Gastrocnemius medialis (tissue), 4 donors: ENCODE measurements around the gene GYPA. TPM values are rescaled to one million over a fixed set of nuclear protein-coding genes. Genes with fewer than 3 reads are reported as not detected.

Experiments
- ATAC-seq, 2 donors: fragments of 150-250 bp; one replicate each; pipeline ENCODE4 v1.9.1; 2016
- DNase-seq, 2 donors: peaks; one replicate each; pipeline ENCODE4 v3.0.0-alpha.2; 2019
- H3K27ac ChIP-seq, 4 donors: fragments of 200-600 bp; sonication (generic); 1 replicate in 1 of 4; 2 replicates in 3 of 4; pipeline ENCODE4 v1.5.1; 2016 to 2018; ENCODE audit warnings: mild to moderate bottlenecking in 2 of 4, moderate library complexity in 1 of 4
- H3K27me3 ChIP-seq, 3 donors: fragments of 200-600 bp; sonication (generic) in 2 of 3; 1 replicate in 1 of 3; 2 replicates in 2 of 3; pipeline versions ENCODE4 v1.5.1 to v1.6.0; 2016 to 2019; ENCODE audit warnings: mild to moderate bottlenecking in 1 of 3, moderate library complexity in 1 of 3
- H3K36me3 ChIP-seq, 2 donors: fragments of 200-600 bp; sonication (generic) in 1 of 2; one replicate each; pipeline ENCODE4 v1.5.1; 2017 to 2018
- H3K4me1 ChIP-seq, 2 donors: fragments of 200-600 bp; sonication (generic) in 1 of 2; one replicate each; pipeline ENCODE4 v1.5.1; 2016 to 2017; ENCODE audit warnings: mild to moderate bottlenecking in 2 of 2
- H3K4me3 ChIP-seq, 4 donors: fragments of 200-600 bp; sonication (generic) in 3 of 4; 1 replicate in 1 of 4; 2 replicates in 3 of 4; pipeline ENCODE4 v1.5.1; 2016 to 2019; ENCODE audit warnings: mild to moderate bottlenecking in 2 of 4
- H3K9me3 ChIP-seq, 3 donors: fragments of 200-600 bp; sonication (generic) in 2 of 3; 1 replicate in 1 of 3; 2 replicates in 2 of 3; pipeline ENCODE4 v1.5.1; 2016 to 2019
- POLR2A ChIP-seq, 2 donors: fragments of 450-650 bp; IDR thresholded peaks; one replicate each; pipeline ENCODE4 v1.6.1; 2017; ENCODE audit warnings: antibody characterized with exemption in 2 of 2, mild to moderate bottlenecking in 2 of 2, moderate library complexity in 2 of 2
- in situ Hi-C, 4 donors: fragments of 200-750 bp; cut with MboI; loops; one replicate each; pipeline versions ENCODE4 v1.15.0 to v1.8.0; 2017; ENCODE audit warnings: low sequenced_read_pairs in 4 of 4
- intact Hi-C: fragments of 100-400 bp; cut with DNase I; formaldehyde crosslinking; loops from one replicate; pipeline ENCODE4 v1.15.1; 2023; ENCODE audit warnings: low total_unique reads
- total RNA-seq, 4 donors: library from RNA; depleted of rRNA; stranded (reverse); fragments of >200 nt; gene quantifications; one replicate each; pipeline versions ENCODE4 v1.1.0 to v1.2.3, GENCODE V29; 2016
- TF ChIP-seq, protein P1 (sequence below), 5 experiments: fragments of 450-650 bp in 3 of 5; fragments of 200-600 bp in 2 of 5; sonication (generic) in 2 of 5; IDR thresholded peaks in 4 of 5; conservative IDR thresholded peaks in 1 of 5; 1 replicate in 4 of 5; 2 replicates in 1 of 5; pipeline ENCODE4 v1.5.1; 2016 to 2019; ENCODE audit warnings: antibody characterized with exemption in 5 of 5, mild to moderate bottlenecking in 3 of 5, moderate library complexity in 3 of 5

The GYPA gene
- total RNA-seq, 4 donors from 2014 or later, result not detected

DNA sequence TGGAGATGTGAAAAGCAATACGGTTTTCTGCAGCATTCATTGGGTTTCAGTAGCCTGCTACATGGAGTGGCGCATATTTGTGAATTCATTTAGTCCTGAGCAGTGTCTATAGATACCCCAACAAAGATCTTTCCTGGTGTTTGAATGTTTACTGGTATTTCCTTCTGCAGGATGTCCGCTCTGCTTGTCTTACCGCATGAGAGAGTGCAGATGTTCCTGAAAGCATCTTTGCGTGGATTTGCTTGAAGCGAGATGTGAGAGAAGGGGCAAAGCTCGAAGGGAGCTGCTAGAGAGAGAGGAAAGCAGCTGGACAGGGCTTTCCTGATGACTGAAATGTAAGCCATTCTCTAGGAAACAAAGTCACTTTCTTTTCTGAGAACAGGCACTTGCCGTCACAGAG is 40.9 kb upstream of the GYPA start:
- no peaks in the 10 kb centered on the region for H3K36me3 ChIP-seq
- ATAC-seq (no peak), DNase-seq (no peak)
- H3K4me3 ChIP-seq, result no peak overlapping the region
- in situ Hi-C loops, result no loop called here
- TF ChIP-seq, protein P1, sequence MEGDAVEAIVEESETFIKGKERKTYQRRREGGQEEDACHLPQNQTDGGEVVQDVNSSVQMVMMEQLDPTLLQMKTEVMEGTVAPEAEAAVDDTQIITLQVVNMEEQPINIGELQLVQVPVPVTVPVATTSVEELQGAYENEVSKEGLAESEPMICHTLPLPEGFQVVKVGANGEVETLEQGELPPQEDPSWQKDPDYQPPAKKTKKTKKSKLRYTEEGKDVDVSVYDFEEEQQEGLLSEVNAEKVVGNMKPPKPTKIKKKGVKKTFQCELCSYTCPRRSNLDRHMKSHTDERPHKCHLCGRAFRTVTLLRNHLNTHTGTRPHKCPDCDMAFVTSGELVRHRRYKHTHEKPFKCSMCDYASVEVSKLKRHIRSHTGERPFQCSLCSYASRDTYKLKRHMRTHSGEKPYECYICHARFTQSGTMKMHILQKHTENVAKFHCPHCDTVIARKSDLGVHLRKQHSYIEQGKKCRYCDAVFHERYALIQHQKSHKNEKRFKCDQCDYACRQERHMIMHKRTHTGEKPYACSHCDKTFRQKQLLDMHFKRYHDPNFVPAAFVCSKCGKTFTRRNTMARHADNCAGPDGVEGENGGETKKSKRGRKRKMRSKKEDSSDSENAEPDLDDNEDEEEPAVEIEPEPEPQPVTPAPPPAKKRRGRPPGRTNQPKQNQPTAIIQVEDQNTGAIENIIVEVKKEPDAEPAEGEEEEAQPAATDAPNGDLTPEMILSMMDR (IDR thresholded peaks at IDR 0.05 in 4 of 5, conservative IDR thresholded peaks at IDR 0.05 in 1 of 5), result no peak
- no peak for TF ChIP-seq POLR2A (IDR thresholded peaks at IDR 0.05)
- H3K27ac ChIP-seq, result no peak overlapping the region
- no peaks in the 10 kb centered on the region for H3K9me3 ChIP-seq
- intact Hi-C loops, result no loop called here
- no peaks in the 10 kb centered on the region for H3K4me1 ChIP-seq
- no peaks in the 10 kb centered on the region for H3K27me3 ChIP-seq

DNA sequence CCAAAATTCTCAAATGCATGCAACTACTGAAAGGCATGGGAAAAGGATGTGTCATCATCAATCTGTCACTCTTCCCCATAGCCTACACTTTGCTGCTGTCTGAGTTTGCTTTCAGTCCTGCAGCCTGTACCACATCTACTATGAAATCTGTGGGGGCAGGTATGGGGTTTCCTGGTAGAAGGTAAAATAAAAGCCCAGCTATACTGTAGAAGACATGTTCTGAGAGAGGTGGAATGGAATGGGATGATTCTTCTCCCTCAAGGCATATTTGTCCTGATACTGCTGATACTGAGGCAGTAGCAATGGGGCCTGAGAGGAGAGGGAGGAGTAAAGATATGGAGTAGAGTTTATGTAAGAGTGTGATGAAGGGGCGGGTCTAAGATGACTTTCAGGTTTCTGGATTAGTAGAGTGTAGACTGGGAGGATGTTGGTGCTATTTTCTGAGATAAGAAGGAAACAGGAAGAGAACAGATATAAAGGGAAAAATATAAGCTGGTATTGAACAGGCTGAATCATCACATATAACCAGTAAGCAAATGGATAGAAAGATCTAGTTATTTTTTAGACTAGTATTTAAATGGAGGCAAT is 38.7 kb upstream of the GYPA start:
- Histone ChIP-seq H3K27me3 (no peaks in the 10 kb centered on the region), H3K9me3 (no peaks in the 10 kb centered on the region), H3K4me1 (no peaks in the 10 kb centered on the region), H3K27ac (no peak overlapping the region), H3K4me3 (no peak overlapping the region), H3K36me3 (no peaks in the 10 kb centered on the region)
- ATAC-seq (no peak), DNase-seq (no peak)
- intact Hi-C loops, result loop anchor here (10.0 kb wide), 1 partner anchor 916 kb away; the partner anchor contains the start of genes ABCE1 and ANAPC10
- TF ChIP-seq POLR2A (IDR thresholded peaks at IDR 0.05), result no peak
- in situ Hi-C loops, result loop anchor here in 3 of 4 donors (10.0 kb wide), 1 partner anchor 886 kb away; no protein-coding TSS in a partner anchor

DNA sequence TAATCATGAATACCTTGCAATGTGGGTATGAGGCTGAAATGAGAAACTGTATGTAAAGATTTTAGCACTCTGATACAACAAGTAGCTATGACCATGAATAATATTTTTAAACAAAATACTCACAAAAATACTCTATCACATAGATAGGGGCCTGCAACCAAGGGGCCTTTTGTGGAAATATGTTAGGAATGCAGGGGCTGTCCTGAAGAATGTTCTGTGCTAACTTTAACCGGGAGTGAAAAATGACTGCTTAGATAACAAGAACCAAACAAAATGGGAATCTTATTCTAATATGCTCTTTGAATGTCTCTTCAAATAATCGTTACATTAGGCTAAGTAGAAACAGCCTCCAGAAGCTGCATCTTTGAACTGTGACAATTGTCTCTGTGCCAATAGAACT is 37.9 kb upstream of the GYPA start:
- no peak for ATAC-seq
- Histone ChIP-seq H3K9me3 (no peaks in the 10 kb centered on the region), H3K27ac (no peak overlapping the region), H3K36me3 (no peaks in the 10 kb centered on the region), H3K4me3 (no peak overlapping the region), H3K27me3 (no peaks in the 10 kb centered on the region), H3K4me1 (no peaks in the 10 kb centered on the region)
- intact Hi-C loops (loop anchor here (10.0 kb wide), 1 partner anchor 916 kb away; the partner anchor contains the start of genes ABCE1 and ANAPC10), in situ Hi-C loops (loop anchor here in 3 of 4 donors (10.0 kb wide), 1 partner anchor 886 kb away; no protein-coding TSS in a partner anchor)
- TF ChIP-seq, protein P1 (IDR thresholded peaks at IDR 0.05 in 4 of 5, conservative IDR thresholded peaks at IDR 0.05 in 1 of 5), result no peak
- no peak for TF ChIP-seq POLR2A (IDR thresholded peaks at IDR 0.05)
- DNase-seq, result no peak

DNA sequence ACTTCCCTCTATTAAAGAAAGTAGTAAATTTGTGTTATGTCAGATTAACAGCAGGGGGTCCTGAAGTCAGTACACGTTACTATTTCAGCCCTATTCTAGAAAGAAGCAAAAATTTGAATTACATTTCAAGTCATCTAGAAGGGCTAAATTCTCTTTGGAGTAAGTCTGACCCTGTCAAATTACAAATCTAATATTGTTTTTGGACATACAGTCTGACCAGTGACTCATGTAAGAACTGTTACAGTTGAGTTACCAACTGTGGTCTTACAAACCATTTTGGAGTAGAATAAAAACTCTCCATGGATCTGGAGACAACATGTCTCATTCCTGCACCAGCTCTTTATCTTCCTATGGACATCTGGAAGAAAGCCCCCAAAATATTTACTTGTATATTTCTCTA is 36.0 kb upstream of the GYPA start:
- H3K4me1 ChIP-seq, result no peaks in the 10 kb centered on the region
- H3K27me3 ChIP-seq, result no peaks in the 10 kb centered on the region
- intact Hi-C loops (loop anchor here (10.0 kb wide), 1 partner anchor 918 kb away; the partner anchor contains the start of genes ABCE1 and ANAPC10), in situ Hi-C loops (loop anchor here in 3 of 4 donors (10.0 kb wide), 1 partner anchor 888 kb away; no protein-coding TSS in a partner anchor)
- no peak for DNase-seq
- no peaks in the 10 kb centered on the region for H3K9me3 ChIP-seq
- no peaks in the 10 kb centered on the region for H3K36me3 ChIP-seq
- TF ChIP-seq POLR2A (IDR thresholded peaks at IDR 0.05), result no peak
- TF ChIP-seq, protein P1 (IDR thresholded peaks at IDR 0.05 in 4 of 5, conservative IDR thresholded peaks at IDR 0.05 in 1 of 5), result no peak
- H3K27ac ChIP-seq, result no peak overlapping the region
- no peak overlapping the region for H3K4me3 ChIP-seq
- no peak for ATAC-seq

DNA sequence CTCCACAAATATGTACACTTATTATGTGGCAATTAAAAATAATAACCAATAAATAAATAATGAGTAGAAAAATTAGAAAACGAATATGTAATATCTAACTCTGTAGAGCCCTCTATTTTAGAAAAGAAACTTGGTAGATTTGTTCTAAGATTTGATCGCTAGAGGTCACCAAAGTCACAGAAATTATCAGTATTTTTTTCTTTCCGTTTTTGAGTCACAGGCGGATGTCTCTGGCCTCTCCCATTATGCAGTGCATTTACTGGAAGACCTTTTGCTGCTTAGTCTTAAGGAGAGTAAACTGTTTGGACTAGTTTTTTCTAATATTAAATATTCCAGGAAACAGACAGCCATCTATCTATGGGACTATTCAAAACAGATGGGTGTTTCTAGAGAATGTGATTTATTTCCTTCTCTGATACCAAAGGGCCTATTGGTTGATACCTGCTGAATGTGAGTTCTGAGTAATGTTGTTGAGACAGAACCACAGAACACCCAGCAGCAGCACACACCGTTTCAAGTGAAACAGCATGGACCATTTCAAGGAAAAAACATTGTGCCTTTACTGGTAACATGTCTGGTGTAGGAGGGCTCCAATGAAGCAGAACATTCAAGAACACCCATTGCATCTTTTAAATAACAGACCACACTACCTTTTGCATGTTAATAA is 34.0 kb upstream of the GYPA start:
- H3K36me3 ChIP-seq, result no peaks in the 10 kb centered on the region
- no peak overlapping the region for H3K4me3 ChIP-seq
- H3K4me1 ChIP-seq, result no peaks in the 10 kb centered on the region
- no peak for DNase-seq
- H3K9me3 ChIP-seq, result no peaks in the 10 kb centered on the region
- intact Hi-C loops (loop anchor here (2.0 to 10.0 kb wide), 2 partner anchors 886 to 920 kb away; partner anchors contain the start of genes ABCE1 and ANAPC10), in situ Hi-C loops (loop anchor here (5.0 to 10.0 kb wide), 2 partner anchors 888 to 890 kb away; no protein-coding TSS in a partner anchor)
- TF ChIP-seq POLR2A (IDR thresholded peaks at IDR 0.05), result no peak
- TF ChIP-seq, protein P1 (IDR thresholded peaks at IDR 0.05 in 4 of 5, conservative IDR thresholded peaks at IDR 0.05 in 1 of 5), result peak in 4 of 5 experiments; percentile 20 to 40 (median 30)
- H3K27ac ChIP-seq, result no peak overlapping the region
- no peaks in the 10 kb centered on the region for H3K27me3 ChIP-seq
- ATAC-seq, result peak in 1 of 2 donors; percentile 50
